ENCODE data around the gene REG1B. TPM values are rescaled to one million over a fixed set of nuclear protein-coding genes. Genes with fewer than 3 reads are reported as not detected.

The REG1B gene
- total RNA-seq, 1 experiment from 2014 or later: not detected

GRCh38 chr2:79090693-79091092 lies 2.9 kb upstream of the REG1B start:
- Histone ChIP-seq H3K36me3 (ENCODE audit: control insufficient read depth, insufficient read depth, low read length) (no peaks in the 10 kb centered on the region), H3K4me3 (ENCODE audit: low read depth, low read length) (no peak overlapping the region), H3K27me3 (replicated peaks; ENCODE audit: control insufficient read depth, insufficient read depth, low read length) (no peaks in the 10 kb centered on the region), H3K9me3 (no peaks in the 10 kb centered on the region), H3K4me1 (no peaks in the 10 kb centered on the region)
- no peaks in the 10 kb centered on the region for H3K9me3 Mint-ChIP-seq (ENCODE audit: unreplicated experiment)
- ChIA-PET POLR2A (no interaction called here), CTCF (no interaction called here)
- H3K4me3 Mint-ChIP-seq (ENCODE audit: unreplicated experiment): no peak overlapping the region
- no peaks in the 10 kb centered on the region for H3K36me3 Mint-ChIP-seq (ENCODE audit: insufficient read depth, unreplicated experiment)
- H3K27ac Mint-ChIP-seq (ENCODE audit: unreplicated experiment): no peak overlapping the region
- no peaks in the 10 kb centered on the region for H3K4me1 Mint-ChIP-seq (ENCODE audit: low read depth, unreplicated experiment)
- intact Hi-C loops (cut with micrococcal nuclease; ENCODE audit: unreplicated experiment): no loop called here
- no peak for DNase-seq
- no TSS peak for BruUV-seq (replicated peaks)
- peaks cover 8% of the 10 kb centered on the region for H3K27me3 Mint-ChIP-seq (ENCODE audit: insufficient read depth, unreplicated experiment)
- no peak for TF ChIP-seq CTCF (IDR thresholded peaks at IDR 0.05; ENCODE audit: insufficient read depth in 1 of 2, low read depth in 1 of 2, low read length in 1 of 2, severe bottlenecking in 1 of 2, unreplicated experiment in 1 of 2)

- Histone ChIP-seq H3K4me1 (no peaks in the 10 kb centered on the region), H3K36me3 (ENCODE audit: control insufficient read depth, insufficient read depth, low read length) (no peaks in the 10 kb centered on the region), H3K27me3 (replicated peaks; ENCODE audit: control insufficient read depth, insufficient read depth, low read length) (no peaks in the 10 kb centered on the region), H3K4me3 (ENCODE audit: low read depth, low read length) (no peak overlapping the region), H3K9me3 (no peaks in the 10 kb centered on the region)
- ChIA-PET POLR2A (no interaction called here), CTCF (no interaction called here)
- no peak for TF ChIP-seq CTCF (IDR thresholded peaks at IDR 0.05; ENCODE audit: insufficient read depth in 1 of 2, low read depth in 1 of 2, low read length in 1 of 2, severe bottlenecking in 1 of 2, unreplicated experiment in 1 of 2)
- no peaks in the 10 kb centered on the region for H3K36me3 Mint-ChIP-seq (ENCODE audit: insufficient read depth, unreplicated experiment)
- H3K27ac Mint-ChIP-seq (ENCODE audit: unreplicated experiment): no peak overlapping the region
- no peak for DNase-seq
- H3K4me1 Mint-ChIP-seq (ENCODE audit: low read depth, unreplicated experiment): no peaks in the 10 kb centered on the region
- no TSS peak for BruUV-seq (replicated peaks)
- H3K4me3 Mint-ChIP-seq (ENCODE audit: unreplicated experiment): no peak overlapping the region
- peaks cover 15% of the 10 kb centered on the region for H3K27me3 Mint-ChIP-seq (ENCODE audit: insufficient read depth, unreplicated experiment)
- no peaks in the 10 kb centered on the region for H3K9me3 Mint-ChIP-seq (ENCODE audit: unreplicated experiment)
- intact Hi-C loops (cut with micrococcal nuclease; ENCODE audit: unreplicated experiment): no loop called here
These were observed 1.5 kb downstream of the REG1B start for GRCh38 chr2:79086255-79086654.

- Mint-ChIP-seq H3K4me1 (ENCODE audit: low read depth, unreplicated experiment) (no peaks in the 10 kb centered on the region), H3K27ac (ENCODE audit: unreplicated experiment) (no peak overlapping the region), H3K27me3 (ENCODE audit: insufficient read depth, unreplicated experiment) (peaks cover 15% of the 10 kb centered on the region), H3K4me3 (ENCODE audit: unreplicated experiment) (no peak overlapping the region), H3K9me3 (ENCODE audit: unreplicated experiment) (no peaks in the 10 kb centered on the region), H3K36me3 (ENCODE audit: insufficient read depth, unreplicated experiment) (no peaks in the 10 kb centered on the region)
- CTCF ChIA-PET: no interaction called here
- no peaks in the 10 kb centered on the region for H3K27me3 ChIP-seq (replicated peaks; ENCODE audit: control insufficient read depth, insufficient read depth, low read length)
- H3K4me3 ChIP-seq (ENCODE audit: low read depth, low read length): no peak overlapping the region
- H3K9me3 ChIP-seq: no peaks in the 10 kb centered on the region
- DNase-seq: no peak
- intact Hi-C loops (cut with micrococcal nuclease; ENCODE audit: unreplicated experiment): no loop called here
- POLR2A ChIA-PET: no interaction called here
- no TSS peak for BruUV-seq (replicated peaks)
- no peaks in the 10 kb centered on the region for H3K36me3 ChIP-seq (ENCODE audit: control insufficient read depth, insufficient read depth, low read length)
- no peaks in the 10 kb centered on the region for H3K4me1 ChIP-seq
- no peak for TF ChIP-seq CTCF (IDR thresholded peaks at IDR 0.05; ENCODE audit: insufficient read depth in 1 of 2, low read depth in 1 of 2, low read length in 1 of 2, severe bottlenecking in 1 of 2, unreplicated experiment in 1 of 2)
These were observed 2.4 kb downstream of the REG1B start for GRCh38 chr2:79085382-79085781.

All from Caco-2 (cell line).